HepG2 (cell line): ENCODE results near the gene SPN. TPM values are rescaled to one million over a fixed set of nuclear protein-coding genes. Genes with fewer than 3 reads are reported as not detected.
A peak's percentile ranks its signal among the peaks of the same experiment; 100 is the strongest.

Source experiments
- ATF3 ChIP-seq: sonication (generic); formaldehyde crosslinking; IDR thresholded peaks from 2 replicates; pipeline ENCODE4 v1.4.0; 2020; ENCODE audit warnings: missing genetic modification reagents
- CENPX ChIP-seq: sonication (generic); formaldehyde crosslinking; IDR thresholded peaks from 2 replicates; pipeline ENCODE4 v1.9.0; 2021; ENCODE audit warnings: mild to moderate bottlenecking, missing genetic modification reagents, moderate library complexity
- CREB1 ChIP-seq, 2 experiments: fragments of 450-650 bp in 1 of 2; IDR thresholded peaks; 2 replicates each; pipeline ENCODE4 v1.6.1; 2016 to 2017; ENCODE audit warnings: control low read depth in 1 of 2, mild to moderate bottlenecking in 1 of 2, missing compliant biosample characterization in 1 of 2, missing genetic modification characterization in 1 of 2
- E2F1 ChIP-seq: sonication (generic); formaldehyde crosslinking; IDR thresholded peaks from 2 replicates; pipeline ENCODE4 v1.5.0; 2020; ENCODE audit warnings: missing genetic modification reagents
- ELK4 ChIP-seq: sonication (generic); formaldehyde crosslinking; IDR thresholded peaks from 2 replicates; pipeline ENCODE4 v1.9.0; 2021; ENCODE audit warnings: missing genetic modification reagents, borderline replicate concordance
- GLI4 ChIP-seq: sonication (generic); formaldehyde crosslinking; IDR thresholded peaks from 2 replicates; pipeline ENCODE4 v1.5.1; 2020; ENCODE audit warnings: missing genetic modification reagents, mild to moderate bottlenecking, moderate library complexity, borderline replicate concordance
- HNF4G ChIP-seq, 2 experiments: sonication (generic) in 1 of 2; formaldehyde crosslinking in 1 of 2; IDR thresholded peaks; 2 replicates each; pipeline versions ENCODE4 v1.4.0 to v1.6.1; 2011 to 2020; ENCODE audit warnings: borderline replicate concordance in 2 of 2, low read depth in 2 of 2, mild to moderate bottlenecking in 2 of 2, low read length in 1 of 2, missing genetic modification reagents in 1 of 2, moderate library complexity in 1 of 2
- KAT2B ChIP-seq: fragments of 150-350 bp; IDR thresholded peaks from 2 replicates; pipeline ENCODE4 v1.6.1; 2014; ENCODE audit warnings: low read depth, low read length, borderline replicate concordance
- MBD4 ChIP-seq: IDR thresholded peaks from 2 replicates; pipeline ENCODE4 v1.6.1; 2012; ENCODE audit warnings: low read length, inconsistent platforms, borderline replicate concordance
- MYPOP ChIP-seq: sonication (generic); formaldehyde crosslinking; IDR thresholded peaks from 2 replicates; pipeline ENCODE4 v1.8.1; 2023; ENCODE audit warnings: mild to moderate bottlenecking, moderate library complexity, missing genetic modification reagents
- NR0B2 ChIP-seq: sonication (generic); formaldehyde crosslinking; IDR thresholded peaks from 2 replicates; pipeline ENCODE4 v1.4.0; 2020; ENCODE audit warnings: mild to moderate bottlenecking, missing genetic modification reagents
- NR1H2 ChIP-seq: sonication (generic); formaldehyde crosslinking; IDR thresholded peaks from 2 replicates; pipeline ENCODE4 v1.8.1; 2022; ENCODE audit warnings: low read depth, missing genetic modification reagents, borderline replicate concordance
- PITX1 ChIP-seq: sonication (generic); formaldehyde crosslinking; IDR thresholded peaks from 2 replicates; pipeline ENCODE4 v1.5.1; 2020; ENCODE audit warnings: mild to moderate bottlenecking, missing genetic modification reagents
- RELA ChIP-seq: sonication (generic); formaldehyde crosslinking; IDR thresholded peaks from 2 replicates; pipeline ENCODE4 v1.4.0; 2020; ENCODE audit warnings: missing genetic modification reagents
- RORA ChIP-seq: sonication (generic); formaldehyde crosslinking; IDR thresholded peaks from 2 replicates; pipeline ENCODE4 v1.5.0; 2020; ENCODE audit warnings: mild to moderate bottlenecking, missing genetic modification reagents, moderate library complexity
- SKIL ChIP-seq: sonication (generic); formaldehyde crosslinking; IDR thresholded peaks from 2 replicates; pipeline ENCODE4 v1.8.0; 2022; ENCODE audit warnings: missing genetic modification reagents, mild to moderate bottlenecking, moderate library complexity, borderline replicate concordance
- SOX5 ChIP-seq: IDR thresholded peaks from 2 replicates; pipeline ENCODE4 v1.6.1; 2016; ENCODE audit warnings: borderline replicate concordance
- SP4 ChIP-seq: sonication (generic); formaldehyde crosslinking; IDR thresholded peaks from 2 replicates; pipeline ENCODE4 v1.8.1; 2023; ENCODE audit warnings: mild to moderate bottlenecking, missing genetic modification reagents
- SRSF9 ChIP-seq: fragments of 200-400 bp; formaldehyde crosslinking; IDR thresholded peaks from 2 replicates; pipeline ENCODE4 v1.6.1; 2018; ENCODE audit warnings: borderline replicate concordance, mild to moderate bottlenecking, low read depth, low read length; ENCODE audit not compliant: insufficient read depth, poor library complexity, severe bottlenecking
- TOE1 ChIP-seq: sonication (generic); formaldehyde crosslinking; IDR thresholded peaks from 2 replicates; pipeline ENCODE4 v1.4.0; 2020; ENCODE audit warnings: mild to moderate bottlenecking, missing genetic modification reagents
- YY1 ChIP-seq: IDR thresholded peaks from 2 replicates; pipeline ENCODE4 v1.6.1; 2011; ENCODE audit warnings: low read length, low read depth, moderate library complexity, mild to moderate bottlenecking; ENCODE audit not compliant: insufficient read depth, insufficient replicate concordance
- ZMYM3 ChIP-seq: sonication (generic); formaldehyde crosslinking; IDR thresholded peaks from 2 replicates; pipeline ENCODE4 v1.5.1; 2020; ENCODE audit warnings: mild to moderate bottlenecking, missing genetic modification reagents
- ZNF234 ChIP-seq: sonication (generic); formaldehyde crosslinking; conservative IDR thresholded peaks from 2 replicates; pipeline ENCODE4 v1.5.1; 2020; ENCODE audit warnings: mild to moderate bottlenecking, missing genetic modification reagents
- ZNF274 ChIP-seq: sonication (generic); formaldehyde crosslinking; IDR thresholded peaks from 2 replicates; pipeline ENCODE4 v1.5.1; 2020; ENCODE audit warnings: mild to moderate bottlenecking, missing genetic modification reagents
- polyA plus RNA-seq, 8 experiments: library from polyadenylated mRNA; depleted of rRNA in 3 of 8; stranded (reverse) in 7 of 8; unstranded in 1 of 8; fragments of >200 nt; fragmentation: Illumina TruSeq in 4 of 8; extraction: Trizol in 4 of 8; gene quantifications; 2 replicates each; pipeline versions ENCODE4 v1.2.1 to v1.2.3, GENCODE V29; 2011 to 2016; ENCODE audit warnings: low read depth in 4 of 8, missing spikeins in 1 of 8, mixed read lengths in 1 of 8; ENCODE audit not compliant: insufficient read depth in 1 of 8
- total RNA-seq, 5 experiments: library from RNA; depleted of rRNA; stranded (reverse); fragments of >200 nt; fragmentation: Illumina TruSeq; extraction: Trizol; gene quantifications; 2 replicates each; pipeline ENCODE4 v1.2.3, GENCODE V29; 2016; ENCODE audit warnings: low read depth in 1 of 5

Gene SPN
- total and polyA plus RNA-seq, 2 of the 13 experiments (the other 11 are each of a cell fraction or from before 2014, with no cell fraction given) = 0.22 to 1.6 TPM

GRCh38 chr16:29687755-29688154, 24.7 kb downstream of the SPN start (continued):
- TF ChIP-seq CREB1 (IDR thresholded peaks at IDR 0.05) = no peak
- TF ChIP-seq CREB1 (CRISPR knock-in tag; IDR thresholded peaks at IDR 0.05) = no peak
- no peak for TF ChIP-seq KAT2B
- no peak for TF ChIP-seq ZNF234 (CRISPR knock-in tag)
- no peak for TF ChIP-seq E2F1
- peak; percentile 25; the same call in 1 of the 2 replicates for TF ChIP-seq HNF4G (IDR thresholded peaks at IDR 0.05; ENCODE audit: borderline replicate concordance, low read depth, low read length)
- TF ChIP-seq HNF4G (CRISPR knock-in tag; IDR thresholded peaks at IDR 0.05; ENCODE audit: borderline replicate concordance, low read depth) = no peak
- no peak for TF ChIP-seq MBD4
- TF ChIP-seq ZMYM3 = peak; percentile 57; the same call in 1 of the 2 replicates
- no peak for TF ChIP-seq TOE1
- TF ChIP-seq GLI4 (CRISPR knock-in tag) = no peak
- TF ChIP-seq NR1H2 (CRISPR knock-in tag) = no peak
- TF ChIP-seq PITX1 = 0 out of 2 replicates have a peak, but pooled peaks have one; percentile 25
- 0 out of 2 replicates have a peak, but pooled peaks have one; percentile 12 for TF ChIP-seq SP4 (CRISPR knock-in tag)
- TF ChIP-seq SKIL (CRISPR knock-in tag) = no peak; the same call in 1 of the 2 replicates
- no peak for TF ChIP-seq NR0B2 (CRISPR knock-in tag)
- TF ChIP-seq RELA (CRISPR knock-in tag) = no peak
- no peak for TF ChIP-seq RORA (CRISPR knock-in tag)
- no peak for TF ChIP-seq ZNF274 (CRISPR knock-in tag)
- no peak for TF ChIP-seq ATF3 (CRISPR knock-in tag)
- no peak for TF ChIP-seq CENPX (CRISPR knock-in tag)
- TF ChIP-seq ELK4 (CRISPR knock-in tag) = no peak
- no peak for TF ChIP-seq YY1
- no peak for TF ChIP-seq SOX5 (CRISPR knock-in tag)
- TF ChIP-seq MYPOP (CRISPR knock-in tag) = no peak
- no peak for TF ChIP-seq SRSF9
